Measurements from ENCODE around the gene YAP1.

GRCh38 chr11:102111787-102112508 is 1.7 kb downstream of the YAP1 start:
- TF ChIP-seq, protein P1, sequence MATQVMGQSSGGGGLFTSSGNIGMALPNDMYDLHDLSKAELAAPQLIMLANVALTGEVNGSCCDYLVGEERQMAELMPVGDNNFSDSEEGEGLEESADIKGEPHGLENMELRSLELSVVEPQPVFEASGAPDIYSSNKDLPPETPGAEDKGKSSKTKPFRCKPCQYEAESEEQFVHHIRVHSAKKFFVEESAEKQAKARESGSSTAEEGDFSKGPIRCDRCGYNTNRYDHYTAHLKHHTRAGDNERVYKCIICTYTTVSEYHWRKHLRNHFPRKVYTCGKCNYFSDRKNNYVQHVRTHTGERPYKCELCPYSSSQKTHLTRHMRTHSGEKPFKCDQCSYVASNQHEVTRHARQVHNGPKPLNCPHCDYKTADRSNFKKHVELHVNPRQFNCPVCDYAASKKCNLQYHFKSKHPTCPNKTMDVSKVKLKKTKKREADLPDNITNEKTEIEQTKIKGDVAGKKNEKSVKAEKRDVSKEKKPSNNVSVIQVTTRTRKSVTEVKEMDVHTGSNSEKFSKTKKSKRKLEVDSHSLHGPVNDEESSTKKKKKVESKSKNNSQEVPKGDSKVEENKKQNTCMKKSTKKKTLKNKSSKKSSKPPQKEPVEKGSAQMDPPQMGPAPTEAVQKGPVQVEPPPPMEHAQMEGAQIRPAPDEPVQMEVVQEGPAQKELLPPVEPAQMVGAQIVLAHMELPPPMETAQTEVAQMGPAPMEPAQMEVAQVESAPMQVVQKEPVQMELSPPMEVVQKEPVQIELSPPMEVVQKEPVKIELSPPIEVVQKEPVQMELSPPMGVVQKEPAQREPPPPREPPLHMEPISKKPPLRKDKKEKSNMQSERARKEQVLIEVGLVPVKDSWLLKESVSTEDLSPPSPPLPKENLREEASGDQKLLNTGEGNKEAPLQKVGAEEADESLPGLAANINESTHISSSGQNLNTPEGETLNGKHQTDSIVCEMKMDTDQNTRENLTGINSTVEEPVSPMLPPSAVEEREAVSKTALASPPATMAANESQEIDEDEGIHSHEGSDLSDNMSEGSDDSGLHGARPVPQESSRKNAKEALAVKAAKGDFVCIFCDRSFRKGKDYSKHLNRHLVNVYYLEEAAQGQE (IDR thresholded peaks at IDR 0.05; ENCODE audit: insufficient read depth in 1 of 2, low read depth in 2 of 2, low read length in 2 of 2): no peak
- TF ChIP-seq SIN3A (IDR thresholded peaks at IDR 0.05; ENCODE audit: borderline replicate concordance, insufficient read depth, low read length): no peak; the same call in 1 of the 2 replicates
